Measurements from ENCODE around the gene EPHA5. TPM values are rescaled to one million over a fixed set of nuclear protein-coding genes. Genes with fewer than 3 reads are reported as not detected.
A peak's percentile ranks its signal among the peaks of the same experiment; 100 is the strongest.

Gene EPHA5
- total RNA-seq, 1 donor: 0.43 TPM

GRCh38 chr4:65515646-65516045 lies 154.6 kb downstream of the EPHA5 start:
- no peak for TF ChIP-seq CTCF (IDR thresholded peaks at IDR 0.05; ENCODE audit: insufficient read depth, low read depth, low read length)
- H3K4me3 ChIP-seq (ENCODE audit: low read depth, low read length): no peak overlapping the region
- DNase-seq (ENCODE audit: low read depth): no peak

GRCh38 chr4:65510976-65511375 lies 159.3 kb downstream of the EPHA5 start:
- H3K4me3 ChIP-seq (ENCODE audit: low read depth, low read length): no peak overlapping the region
- TF ChIP-seq CTCF (IDR thresholded peaks at IDR 0.05; ENCODE audit: insufficient read depth, low read depth, low read length): no peak
- peak; percentile 77 for DNase-seq (ENCODE audit: low read depth)

GRCh38 chr4:65508168-65508567 lies 162.1 kb downstream of the EPHA5 start:
- H3K4me3 ChIP-seq (ENCODE audit: low read depth, low read length): no peak overlapping the region
- no peak for TF ChIP-seq CTCF (IDR thresholded peaks at IDR 0.05; ENCODE audit: insufficient read depth, low read depth, low read length)
- DNase-seq (ENCODE audit: low read depth): peak; percentile 57

GRCh38 chr4:65502131-65502701 lies 168.1 kb downstream of the EPHA5 start:
- TF ChIP-seq CTCF (IDR thresholded peaks at IDR 0.05; ENCODE audit: insufficient read depth, low read depth, low read length): no peak

GRCh38 chr4:65498606-65499005 lies 171.7 kb downstream of the EPHA5 start:
- H3K4me3 ChIP-seq (ENCODE audit: low read depth, low read length): no peak overlapping the region
- no peak for TF ChIP-seq CTCF (IDR thresholded peaks at IDR 0.05; ENCODE audit: insufficient read depth, low read depth, low read length)
- DNase-seq (ENCODE audit: low read depth): no peak

More at GRCh38 chr4:65502131-65502701, 168.1 kb downstream of the EPHA5 start:
- no peak overlapping the region for H3K4me3 ChIP-seq (ENCODE audit: low read depth, low read length)
- peak; percentile 67 for DNase-seq (ENCODE audit: low read depth)

- H3K4me3 ChIP-seq (ENCODE audit: low read depth, low read length): no peak overlapping the region
- no peak for DNase-seq (ENCODE audit: low read depth)
- no peak for TF ChIP-seq CTCF (IDR thresholded peaks at IDR 0.05; ENCODE audit: insufficient read depth, low read depth, low read length)
Measured at GRCh38 chr4:65495439-65495838, 174.8 kb downstream of the EPHA5 start.

- DNase-seq (ENCODE audit: low read depth): peak; percentile 5
- no peak for TF ChIP-seq CTCF (IDR thresholded peaks at IDR 0.05; ENCODE audit: insufficient read depth, low read depth, low read length)
Measured at GRCh38 chr4:65482410-65482809, 187.9 kb downstream of the EPHA5 start.

More at GRCh38 chr4:65482410-65482809, 187.9 kb downstream of the EPHA5 start:
- H3K4me3 ChIP-seq (ENCODE audit: low read depth, low read length): no peak overlapping the region
